Measurements from ENCODE around the gene MAP3K5. TPM values are rescaled to one million over a fixed set of nuclear protein-coding genes. Genes with fewer than 3 reads are reported as not detected.

MAP3K5 gene
- total and polyA plus RNA-seq, 9 of the 15 experiments (the other 6 are each of a cell fraction or from before 2014, with no cell fraction given) = 2.2 to 13.0 (median 9.9) TPM

DNA sequence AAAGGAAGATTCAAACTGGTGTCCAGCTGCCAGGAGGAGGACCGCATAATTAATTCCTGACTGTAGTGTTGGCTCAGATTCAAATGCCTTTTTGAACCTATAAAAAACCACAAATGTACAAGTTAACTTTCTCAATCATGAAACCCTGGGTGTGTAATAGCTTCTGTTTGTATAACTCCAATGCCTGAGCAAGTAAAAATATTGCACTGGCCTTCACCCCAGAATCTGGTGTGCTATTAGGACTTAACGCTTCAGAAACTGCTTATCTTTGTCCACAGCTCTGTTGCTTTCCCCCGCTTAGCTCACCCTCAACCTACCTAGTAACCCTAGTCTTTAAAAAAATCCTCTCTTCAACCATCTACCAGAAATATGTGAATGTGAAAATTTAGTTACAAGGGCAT is 123.0 kb downstream of the MAP3K5 start (continued):
- TF ChIP-seq UBTF (IDR thresholded peaks at IDR 0.05; ENCODE audit: borderline replicate concordance in 1 of 2, low read depth in 2 of 2, low read length in 2 of 2) (peak in 1 of 2 experiments; percentile 71; a peak in 1 of 4 replicates), SMARCE1 (IDR thresholded peaks at IDR 0.05) (no peak; the same call in 1 of the 2 replicates), ZNF395 (CRISPR knock-in tag; IDR thresholded peaks at IDR 0.05) (0 out of 2 replicates have a peak, but pooled peaks have one; percentile 29), KDM1A (IDR thresholded peaks at IDR 0.05) (peak; percentile 47 to 50; a peak in 2 of 4 replicates), ZNF699 (CRISPR knock-in tag; IDR thresholded peaks at IDR 0.05; ENCODE audit: insufficient replicate concordance) (no peak), NR1H2 (CRISPR knock-in tag; IDR thresholded peaks at IDR 0.05) (no peak), DIDO1 (tag; IDR thresholded peaks at IDR 0.05; ENCODE audit: low read depth) (no peak), BRCA1 (IDR thresholded peaks at IDR 0.05) (no peak), BRCA1 (CRISPR knock-in tag; IDR thresholded peaks at IDR 0.05) (no peak), GABPB2 (CRISPR knock-in tag; conservative IDR thresholded peaks at IDR 0.05) (no peak), CREM (IDR thresholded peaks at IDR 0.05; ENCODE audit: low read depth) (no peak), BCOR (IDR thresholded peaks at IDR 0.05) (no peak), RUNX1 (IDR thresholded peaks at IDR 0.05; ENCODE audit: low read depth) (no peak), YBX1 (IDR thresholded peaks at IDR 0.05) (no peak), ZNF24 (IDR thresholded peaks at IDR 0.05) (no peak), POLR2AphosphoS5 (IDR thresholded peaks at IDR 0.05; ENCODE audit: control insufficient read depth, insufficient read depth, low read depth, low read length) (0 out of 2 replicates have a peak, but pooled peaks have one; percentile 17), HDAC1 (IDR thresholded peaks at IDR 0.05) (no peak), ELK3 (CRISPR knock-in tag; IDR thresholded peaks at IDR 0.05) (no peak), HNRNPK (IDR thresholded peaks at IDR 0.05; ENCODE audit: low read depth, low read length, poor library complexity, severe bottlenecking) (no peak), KLF10 (CRISPR knock-in tag; IDR thresholded peaks at IDR 0.05) (no peak), EP300 (IDR thresholded peaks at IDR 0.05; ENCODE audit: low read length) (peak; percentile 48; the same call in 1 of the 2 replicates), TOE1 (IDR thresholded peaks at IDR 0.05; ENCODE audit: borderline replicate concordance) (no peak), TOE1 (CRISPR knock-in tag; IDR thresholded peaks at IDR 0.05; ENCODE audit: borderline replicate concordance, low read depth) (no peak), TEAD1 (CRISPR knock-in tag; IDR thresholded peaks at IDR 0.05) (no peak), ZNF316 (IDR thresholded peaks at IDR 0.05) (no peak), FOXP1 (CRISPR knock-in tag; IDR thresholded peaks at IDR 0.05) (no peak)
- TF ChIP-seq, protein P1, sequence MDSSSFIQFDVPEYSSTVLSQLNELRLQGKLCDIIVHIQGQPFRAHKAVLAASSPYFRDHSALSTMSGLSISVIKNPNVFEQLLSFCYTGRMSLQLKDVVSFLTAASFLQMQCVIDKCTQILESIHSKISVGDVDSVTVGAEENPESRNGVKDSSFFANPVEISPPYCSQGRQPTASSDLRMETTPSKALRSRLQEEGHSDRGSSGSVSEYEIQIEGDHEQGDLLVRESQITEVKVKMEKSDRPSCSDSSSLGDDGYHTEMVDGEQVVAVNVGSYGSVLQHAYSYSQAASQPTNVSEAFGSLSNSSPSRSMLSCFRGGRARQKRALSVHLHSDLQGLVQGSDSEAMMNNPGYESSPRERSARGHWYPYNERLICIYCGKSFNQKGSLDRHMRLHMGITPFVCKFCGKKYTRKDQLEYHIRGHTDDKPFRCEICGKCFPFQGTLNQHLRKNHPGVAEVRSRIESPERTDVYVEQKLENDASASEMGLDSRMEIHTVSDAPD (CRISPR knock-in tag; IDR thresholded peaks at IDR 0.05) = no peak
